HEK293 (cell line): ENCODE results near the gene PLCG2.

Experiments used
- CTCF ChIA-PET: fragments of 350-600 bp; formaldehyde crosslinking; extraction: SDS; loops from one replicate; lab custom pipeline; 2021; ENCODE audit warnings: antibody characterized with exemption; lab: Yijun Ruan, JAX
- POLR2A ChIA-PET: fragments of 300-600 bp; formaldehyde crosslinking; extraction: SDS; loops from one replicate; lab custom pipeline; 2020; ENCODE audit warnings: antibody characterized with exemption, inconsistent platforms; lab: Yijun Ruan, JAX
- H3K27ac ChIP-seq: fragments of 200-500 bp; sonication (Bioruptor generic); 2 replicates; pipeline ENCODE4 v1.5.1; 2014; ENCODE audit warnings: low read depth, low read length, control low read depth, inconsistent platforms; ENCODE audit errors: extremely low read depth
- H3K36me3 ChIP-seq, 2 experiments: fragments of 200-500 bp in 1 of 2; sonication (Bioruptor generic) in 1 of 2; 1 replicate in 1 of 2; 2 replicates in 1 of 2; pipeline ENCODE4 v1.5.1; 2014 to 2017; ENCODE audit warnings: inconsistent platforms in 2 of 2, low read length in 2 of 2; ENCODE audit not compliant: control insufficient read depth in 2 of 2, insufficient read depth in 1 of 2
- H3K4me1 ChIP-seq: fragments of 200-500 bp; sonication (Bioruptor generic); 2 replicates; pipeline ENCODE4 v1.5.1; 2014; ENCODE audit warnings: mild to moderate bottlenecking, low read length, inconsistent platforms; ENCODE audit not compliant: control insufficient read depth, insufficient read depth
- H3K4me3 ChIP-seq: 2 replicates; pipeline ENCODE4 v1.5.1; 2011; ENCODE audit warnings: low read depth, mild to moderate bottlenecking, control low read depth, low read length, moderate library complexity
- H3K9me3 ChIP-seq: fragments of 200-500 bp; sonication (Bioruptor generic); 2 replicates; pipeline ENCODE4 v1.5.1; 2014; ENCODE audit warnings: low read depth, low read length, inconsistent platforms; ENCODE audit not compliant: control insufficient read depth, insufficient read depth
- BCL11B ChIP-seq: fragments of 450-650 bp; formaldehyde crosslinking; IDR thresholded peaks from 2 replicates; pipeline ENCODE4 v1.5.1; 2016; ENCODE audit warnings: low read depth, missing biosample characterization, missing genetic modification characterization
- GLIS2 ChIP-seq: fragments of 450-650 bp; formaldehyde crosslinking; IDR thresholded peaks from 2 replicates; pipeline ENCODE4 v1.5.1; 2016; ENCODE audit warnings: missing biosample characterization, missing genetic modification characterization
- IKZF3 ChIP-seq: fragments of 450-650 bp; IDR thresholded peaks from 2 replicates; pipeline ENCODE4 v1.5.0; 2018; ENCODE audit warnings: missing biosample characterization, mild to moderate bottlenecking, missing genetic modification characterization, moderate library complexity
- YY2 ChIP-seq: fragments of 450-650 bp; formaldehyde crosslinking; IDR thresholded peaks from 2 replicates; pipeline ENCODE4 v1.5.1; 2016; ENCODE audit warnings: missing biosample characterization, missing genetic modification characterization
- ZNF132 ChIP-seq: fragments of 450-650 bp; formaldehyde crosslinking; IDR thresholded peaks from 2 replicates; pipeline ENCODE4 v1.5.1; 2017; ENCODE audit warnings: missing biosample characterization, missing genetic modification characterization, borderline replicate concordance
- ZNF146 ChIP-seq: fragments of 450-650 bp; formaldehyde crosslinking; IDR thresholded peaks from 2 replicates; pipeline ENCODE4 v1.5.1; 2016; ENCODE audit warnings: missing biosample characterization, missing genetic modification characterization
- ZNF19 ChIP-seq: fragments of 450-650 bp; formaldehyde crosslinking; IDR thresholded peaks from 2 replicates; pipeline ENCODE4; 2016; ENCODE audit warnings: missing biosample characterization, missing genetic modification characterization, low read depth
- ZNF24 ChIP-seq: fragments of 450-650 bp; formaldehyde crosslinking; IDR thresholded peaks from 2 replicates; pipeline ENCODE4 v1.5.1; 2016; ENCODE audit warnings: missing biosample characterization, missing genetic modification characterization
- ZNF335 ChIP-seq: fragments of 450-650 bp; formaldehyde crosslinking; conservative IDR thresholded peaks from 2 replicates; pipeline ENCODE4 v1.5.1; 2016; ENCODE audit warnings: missing biosample characterization, missing genetic modification characterization
- ZNF473 ChIP-seq: fragments of 450-650 bp; formaldehyde crosslinking; IDR thresholded peaks from 2 replicates; pipeline ENCODE4 v1.5.1; 2017; ENCODE audit warnings: missing biosample characterization, missing genetic modification characterization
- ZNF510 ChIP-seq: fragments of 450-650 bp; formaldehyde crosslinking; IDR thresholded peaks from 2 replicates; pipeline ENCODE4 v1.5.1; 2018; ENCODE audit warnings: mild to moderate bottlenecking, missing genetic modification characterization, missing biosample characterization; ENCODE audit not compliant: insufficient replicate concordance
- ZNF561 ChIP-seq: fragments of 450-650 bp; IDR thresholded peaks from 2 replicates; pipeline ENCODE4 v1.5.1; 2018; ENCODE audit warnings: missing biosample characterization, missing genetic modification characterization, borderline replicate concordance
- ZNF660 ChIP-seq: fragments of 450-650 bp; IDR thresholded peaks from 2 replicates; pipeline ENCODE4 v1.5.1; 2018; ENCODE audit warnings: missing biosample characterization, mild to moderate bottlenecking, missing genetic modification characterization
- ZNF692 ChIP-seq: fragments of 450-650 bp; formaldehyde crosslinking; IDR thresholded peaks from 2 replicates; pipeline ENCODE4 v1.5.1; 2016; ENCODE audit warnings: missing biosample characterization, missing genetic modification characterization
- ZNF768 ChIP-seq: fragments of 450-650 bp; formaldehyde crosslinking; IDR thresholded peaks from 2 replicates; pipeline ENCODE4 v1.5.1; 2018; ENCODE audit warnings: missing biosample characterization, mild to moderate bottlenecking, missing genetic modification characterization
- ZNF791 ChIP-seq: fragments of 450-650 bp; formaldehyde crosslinking; IDR thresholded peaks from 2 replicates; pipeline ENCODE4 v1.5.1; 2016; ENCODE audit warnings: missing biosample characterization, missing genetic modification characterization
- ZNF837 ChIP-seq: fragments of 450-650 bp; formaldehyde crosslinking; IDR thresholded peaks from 2 replicates; pipeline ENCODE4 v1.5.1; 2016; ENCODE audit warnings: missing biosample characterization, missing genetic modification characterization

PLCG2 gene

GRCh38 chr16:81912395-81912794 lies 133.3 kb downstream of the PLCG2 start:
- Histone ChIP-seq H3K4me1 (no peaks in the 10 kb centered on the region), H3K4me3 (no peak overlapping the region), H3K36me3 (no peaks in the 10 kb centered on the region), H3K27ac (no peak overlapping the region), H3K9me3 (no peaks in the 10 kb centered on the region)
- TF ChIP-seq ZNF837 (tag by site-specific recombination) = no peak
- CTCF ChIA-PET = no interaction called here
- POLR2A ChIA-PET = no interaction called here

DNA sequence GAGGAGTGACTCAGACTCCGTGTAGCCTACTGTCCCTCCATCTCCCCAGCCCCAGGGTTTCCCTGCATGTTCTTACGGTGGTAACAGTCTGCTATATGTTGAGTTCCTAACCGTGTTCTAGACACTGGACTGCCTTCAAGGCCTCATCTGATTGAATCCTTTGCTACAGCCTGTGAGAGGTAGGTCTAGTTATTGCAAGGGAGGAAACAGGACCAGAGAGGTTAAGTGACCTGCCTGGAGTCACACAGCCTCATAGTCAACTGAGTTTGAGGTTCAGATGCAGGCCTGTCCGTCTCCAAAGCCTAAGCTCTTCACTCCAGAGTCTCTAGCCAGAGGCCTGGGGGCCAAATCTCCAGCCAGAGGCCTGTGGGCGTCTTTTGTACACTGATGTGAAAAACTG lies 134.1 kb downstream of the PLCG2 start:
- Histone ChIP-seq H3K27ac (no peak overlapping the region), H3K36me3 (no peaks in the 10 kb centered on the region), H3K9me3 (no peaks in the 10 kb centered on the region), H3K4me3 (no peak overlapping the region), H3K4me1 (no peaks in the 10 kb centered on the region)
- TF ChIP-seq ZNF768 (tag by site-specific recombination) (peak; percentile 88), ZNF561 (tag by site-specific recombination) (no peak)
- POLR2A ChIA-PET = no interaction called here
- CTCF ChIA-PET = no interaction called here

- Histone ChIP-seq H3K27ac (no peak overlapping the region), H3K9me3 (no peaks in the 10 kb centered on the region), H3K36me3 (peaks cover 0 to 5% of the 10 kb centered on the region in 2 experiments; a peak in 1 of 3 replicates), H3K4me3 (no peak overlapping the region), H3K4me1 (no peaks in the 10 kb centered on the region)
- TF ChIP-seq ZNF24 (tag by site-specific recombination) (no peak), ZNF510 (no peak), ZNF791 (no peak)
- ChIA-PET CTCF (interaction anchor here (0.7 kb wide), 1 partner anchor 32 kb away, joined by 3 read pairs; no protein-coding TSS in a partner anchor), POLR2A (no interaction called here)
Observed at GRCh38 chr16:81917375-81917774, 138.3 kb downstream of the PLCG2 start.

GRCh38 chr16:81918927-81919326 lies 139.8 kb downstream of the PLCG2 start:
- H3K36me3 ChIP-seq = peaks cover 0 to 5% of the 10 kb centered on the region in 2 experiments; a peak in 1 of 3 replicates
- ChIA-PET CTCF (interaction anchor here (0.6 to 1.0 kb wide), 4 partner anchors 36 to 312 kb away, joined by 3 to 4 read pairs (median 4); no protein-coding TSS in a partner anchor), POLR2A (no interaction called here)
- no peak overlapping the region for H3K27ac ChIP-seq
- H3K4me3 ChIP-seq = no peak overlapping the region
- H3K4me1 ChIP-seq = no peaks in the 10 kb centered on the region
- TF ChIP-seq ZNF692 (tag by site-specific recombination) = no peak
- no peak for TF ChIP-seq ZNF473 (tag by site-specific recombination)
- TF ChIP-seq ZNF132 (tag by site-specific recombination) = no peak
- no peak for TF ChIP-seq ZNF146 (tag by site-specific recombination)
- TF ChIP-seq YY2 (tag by site-specific recombination) = no peak
- TF ChIP-seq GLIS2 (tag by site-specific recombination) = no peak
- no peak for TF ChIP-seq ZNF335 (tag by site-specific recombination)
- no peak for TF ChIP-seq BCL11B (tag by site-specific recombination)
- TF ChIP-seq ZNF19 (tag by site-specific recombination) = no peak
- no peak for TF ChIP-seq IKZF3 (tag by site-specific recombination)
- TF ChIP-seq ZNF660 = no peak
- H3K9me3 ChIP-seq = no peaks in the 10 kb centered on the region
